HCT116 (cell line): ENCODE measurements around the gene SKA2. TPM values are rescaled to one million over a fixed set of nuclear protein-coding genes. Genes with fewer than 3 reads are reported as not detected.

ENCODE experiments used
- ATAC-seq: fragments of 200-7000 bp; cut with Tn5 transposase; 2 replicates; pipeline ENCODE4 v1.9.1; 2020; ENCODE audit warnings: mild to moderate bottlenecking, moderate library complexity
- BruUV-seq: library from RNA; stranded (reverse); fragments of 400-500 nt; replicated peaks from 2 replicates; lab custom pipeline; 2021; lab: Mats Ljungman, UMichigan
- CTCF ChIA-PET: fragments of 300-600 bp; sonication (Branson Sonifier 250); formaldehyde crosslinking; loops from one replicate; lab custom pipeline; 2021; ENCODE audit warnings: antibody characterized with exemption; lab: Charles Lee
- POLR2A ChIA-PET: fragments of 300-600, 350-600 bp; sonication (Branson Sonifier 250); formaldehyde crosslinking; loops from one replicate; lab custom pipeline; 2021; ENCODE audit warnings: antibody characterized with exemption; lab: Charles Lee
- RAD21 ChIA-PET, 2 experiments: fragments of 300-600 bp; sonication (Branson Sonifier 250); formaldehyde crosslinking; loops; one replicate each; lab custom pipeline; 2023; ENCODE audit warnings: low total read pairs in 2 of 2; ENCODE audit not compliant: uncharacterized antibody in 2 of 2, unreplicated experiment in 2 of 2, low non-redundant PET in 1 of 2; lab: Charles Lee
- DNase-seq: peaks from one replicate; pipeline ENCODE4 v3.0.0-alpha.2; 2010; ENCODE audit warnings: low read depth, low spot score
- H2AFZ ChIP-seq: fragments of 200-600 bp; shearing (Covaris generic), sonication (generic); 2 replicates; pipeline ENCODE4 v1.6.1; 2017; ENCODE audit warnings: low read depth, mixed run types, mixed read lengths, antibody characterized with exemption, low read length; ENCODE audit not compliant: poor library complexity, severe bottlenecking
- H3K27ac ChIP-seq: 2 replicates; pipeline ENCODE4 v1.5.1; 2012; ENCODE audit warnings: low read depth, low read length
- H3K27me3 ChIP-seq: fragments of 200-600 bp; sonication (generic); 2 replicates; pipeline ENCODE4 v1.6.1; 2016; ENCODE audit warnings: mixed run types, low read length, mixed read lengths; ENCODE audit not compliant: insufficient read depth
- H3K36me3 ChIP-seq, 2 experiments: fragments of 200-500 bp in 1 of 2; fragments of 200-600 bp in 1 of 2; sonication (Bioruptor generic) in 1 of 2; sonication (generic) in 1 of 2; 2 replicates each; pipeline versions ENCODE4 v1.5.1 to v1.6.1; 2014 to 2016; ENCODE audit warnings: low read length in 2 of 2, inconsistent platforms in 1 of 2, mixed read lengths in 1 of 2, mixed run types in 1 of 2; ENCODE audit not compliant: insufficient read depth in 2 of 2, control insufficient read depth in 1 of 2
- H3K4me1 ChIP-seq, 2 experiments: fragments of 200-600 bp in 1 of 2; sonication (generic) in 1 of 2; 2 replicates each; pipeline versions ENCODE4 v1.5.1 to v1.6.1; 2012 to 2017; ENCODE audit warnings: low read length in 2 of 2, inconsistent platforms in 1 of 2, mild to moderate bottlenecking in 1 of 2, mixed read lengths in 1 of 2, mixed run types in 1 of 2, moderate library complexity in 1 of 2; ENCODE audit not compliant: insufficient read depth in 2 of 2, control insufficient read depth in 1 of 2
- H3K4me2 ChIP-seq: fragments of 200-600 bp; sonication (generic); 2 replicates; pipeline ENCODE4 v1.6.1; 2017; ENCODE audit warnings: mixed run types, low read length, mixed read lengths
- H3K4me3 ChIP-seq, 2 experiments: fragments of 200-600 bp in 1 of 2; sonication (generic) in 1 of 2; replicated peaks in 1 of 2; 2 replicates each; pipeline ENCODE4 v1.5.1; 2011 to 2016; ENCODE audit warnings: low read length in 2 of 2, control low read depth in 1 of 2, low read depth in 1 of 2, mild to moderate bottlenecking in 1 of 2, mixed read lengths in 1 of 2, mixed run types in 1 of 2
- H3K79me2 ChIP-seq: fragments of 200-600 bp; sonication (generic); 2 replicates; pipeline ENCODE4 v1.6.1; 2017; ENCODE audit warnings: mild to moderate bottlenecking, mixed run types, low read length, moderate library complexity, mixed read lengths; ENCODE audit not compliant: insufficient read depth
- H3K9ac ChIP-seq: fragments of 200-600 bp; sonication (generic); 2 replicates; pipeline ENCODE4 v1.6.1; 2016; ENCODE audit warnings: low read length, mixed read lengths
- H3K9me2 ChIP-seq: fragments of 200-600 bp; sonication (generic), shearing (Covaris generic); 2 replicates; pipeline ENCODE4 v1.6.1; 2017; ENCODE audit warnings: mixed run types, mild to moderate bottlenecking, moderate library complexity; ENCODE audit not compliant: insufficient read depth
- H3K9me3 ChIP-seq, 2 experiments: fragments of 200-500 bp in 1 of 2; fragments of 200-600 bp in 1 of 2; sonication (Bioruptor generic) in 1 of 2; sonication (generic) in 1 of 2; 2 replicates each; pipeline ENCODE4 v1.6.1; 2014 to 2017; ENCODE audit warnings: low read length in 2 of 2, mixed read lengths in 2 of 2, inconsistent platforms in 1 of 2, low read depth in 1 of 2, mild to moderate bottlenecking in 1 of 2, mixed run types in 1 of 2, moderate library complexity in 1 of 2; ENCODE audit not compliant: control insufficient read depth in 1 of 2, insufficient read depth in 1 of 2
- H4K20me1 ChIP-seq: fragments of 200-600 bp; sonication (generic), shearing (Covaris generic); 2 replicates; pipeline ENCODE4 v1.6.1; 2017; ENCODE audit warnings: mixed run types, mild to moderate bottlenecking, moderate library complexity; ENCODE audit not compliant: insufficient read depth
- CBX3 ChIP-seq: IDR thresholded peaks from 2 replicates; pipeline ENCODE4 v1.6.1; 2012; ENCODE audit warnings: low read depth
- EGR1 ChIP-seq: IDR thresholded peaks from 2 replicates; pipeline ENCODE4 v1.6.1; 2012; ENCODE audit warnings: low read depth
- ELF1 ChIP-seq: IDR thresholded peaks from 2 replicates; pipeline ENCODE4 v1.6.1; 2012; ENCODE audit warnings: low read depth, borderline replicate concordance
- EZH2 ChIP-seq: fragments of 200-600 bp; sonication (generic); IDR thresholded peaks from 2 replicates; pipeline ENCODE4 v1.6.1; 2017; ENCODE audit warnings: antibody characterized with exemption, mixed run types
- EZH2phosphoT487 ChIP-seq: fragments of 200-600 bp; IDR thresholded peaks from 2 replicates; pipeline ENCODE4 v1.6.1; 2018; ENCODE audit warnings: antibody characterized with exemption, borderline replicate concordance
- FOSL1 ChIP-seq: IDR thresholded peaks from 2 replicates; pipeline ENCODE4 v1.6.1; 2012; ENCODE audit warnings: low read depth
- POLR2AphosphoS5 ChIP-seq: IDR thresholded peaks from 2 replicates; pipeline ENCODE4 v1.6.1; 2011; ENCODE audit warnings: mild to moderate bottlenecking, low read depth, low read length, moderate library complexity
- RAD21 ChIP-seq: IDR thresholded peaks from 2 replicates; pipeline ENCODE4 v1.6.1; 2012; ENCODE audit warnings: low read depth, mild to moderate bottlenecking
- SIN3A ChIP-seq: IDR thresholded peaks from 2 replicates; pipeline ENCODE4 v1.6.1; 2012; ENCODE audit warnings: low read depth
- SP1 ChIP-seq: IDR thresholded peaks from 2 replicates; pipeline ENCODE4 v1.6.1; 2012; ENCODE audit warnings: low read depth
- SRF ChIP-seq: IDR thresholded peaks from 2 replicates; pipeline ENCODE4 v1.6.1; 2012; ENCODE audit warnings: low read depth
- YY1 ChIP-seq: IDR thresholded peaks from 2 replicates; pipeline ENCODE4 v1.6.1; 2011; ENCODE audit warnings: low read length, low read depth, moderate library complexity, mild to moderate bottlenecking; ENCODE audit not compliant: insufficient replicate concordance; ENCODE audit errors: extremely low read depth
- ZNF274 ChIP-seq: fragments of 200-500 bp; sonication (Bioruptor generic); IDR thresholded peaks from 2 replicates; pipeline ENCODE4 v1.6.1; 2014; ENCODE audit warnings: mild to moderate bottlenecking, low read depth, low read length, inconsistent platforms
- intact Hi-C: fragments of 100-400 bp; cut with micrococcal nuclease; formaldehyde crosslinking; loops from 2 replicates; pipeline ENCODE4 v1.10.0; 2022
- total RNA-seq: library from RNA; stranded (reverse); gene quantifications from one replicate; pipeline ENCODE4 v1.2.1, GENCODE V29; 2021; ENCODE audit not compliant: unreplicated experiment
- TF ChIP-seq, protein P1 (sequence below): IDR thresholded peaks from 2 replicates; pipeline ENCODE4 v1.6.1; 2012; ENCODE audit warnings: low read depth
- TF ChIP-seq, protein P2 (sequence below), 3 experiments: fragments of 200-600 bp in 1 of 3; sonication (generic) in 1 of 3; IDR thresholded peaks in 2 of 3; conservative IDR thresholded peaks in 1 of 3; 2 replicates each; pipeline ENCODE4 v1.5.1; 2012 to 2017; ENCODE audit warnings: low read depth in 2 of 3, low read length in 2 of 3, antibody characterized with exemption in 1 of 3, borderline replicate concordance in 1 of 3, control low read depth in 1 of 3, mild to moderate bottlenecking in 1 of 3, mixed read lengths in 1 of 3, mixed run types in 1 of 3, moderate library complexity in 1 of 3; ENCODE audit not compliant: insufficient read depth in 1 of 3

The SKA2 gene
- total RNA-seq, 1 experiment from 2014 or later: 72.8 TPM

DNA sequence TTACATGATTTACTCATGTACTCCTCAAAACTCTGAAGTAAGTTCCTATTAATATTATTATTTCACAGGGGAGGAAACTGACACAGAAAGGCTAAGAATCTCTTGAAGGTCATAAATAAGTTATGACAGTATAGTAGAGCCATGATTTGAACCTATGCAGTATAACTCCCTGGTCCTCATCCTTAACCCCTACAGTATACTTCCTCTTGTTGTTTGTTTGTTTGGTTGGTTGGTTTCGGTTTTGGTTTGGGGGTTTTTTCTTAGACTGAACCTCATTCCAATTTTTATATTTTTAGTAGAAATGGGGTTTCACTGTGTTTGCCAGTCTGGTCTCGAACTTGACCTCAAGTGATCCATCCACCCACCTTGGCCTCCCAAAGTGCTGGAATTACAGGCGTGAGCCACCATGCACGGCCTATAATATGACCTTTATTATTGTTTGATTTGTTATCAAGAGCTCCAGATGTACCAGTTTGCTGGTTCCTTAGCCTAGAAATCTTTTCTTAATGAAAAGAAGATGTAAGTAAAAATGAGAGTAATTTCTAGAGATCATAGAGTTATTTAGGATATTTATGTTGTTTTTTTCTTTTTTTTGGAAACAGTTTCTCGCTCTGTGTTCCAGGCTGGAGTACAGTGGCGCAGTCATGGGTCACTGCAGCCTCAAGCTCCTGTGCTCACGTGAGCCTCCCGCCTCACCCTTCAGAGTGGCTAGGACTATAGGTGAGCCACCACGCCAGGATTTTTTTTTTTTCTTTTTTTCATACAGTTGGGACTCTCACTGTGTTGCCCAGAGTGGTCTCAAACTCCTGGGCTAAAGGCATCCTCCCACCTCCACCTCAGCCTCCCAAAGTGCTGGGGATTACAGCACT lies 5.4 kb upstream of the SKA2 start:
- CTCF ChIA-PET: no interaction called here
- RAD21 ChIA-PET: no interaction called here
- H3K9me3 ChIP-seq: no peaks in the 10 kb centered on the region
- peaks cover 96% of the 10 kb centered on the region for H3K79me2 ChIP-seq
- BruUV-seq: no TSS peak
- H3K4me2 ChIP-seq: no peak overlapping the region
- no peaks in the 10 kb centered on the region for H3K9me2 ChIP-seq
- no peak overlapping the region for H3K9ac ChIP-seq
- no peaks in the 10 kb centered on the region for H4K20me1 ChIP-seq
- TF ChIP-seq SP1 (no peak), POLR2AphosphoS5 (no peak), YY1 (no peak), ZNF274 (no peak), EZH2phosphoT487 (no peak), SRF (no peak), ELF1 (no peak), FOSL1 (no peak), RAD21 (no peak), EZH2 (no peak), EGR1 (no peak), CBX3 (no peak), SIN3A (no peak)
- TF ChIP-seq, protein P1, sequence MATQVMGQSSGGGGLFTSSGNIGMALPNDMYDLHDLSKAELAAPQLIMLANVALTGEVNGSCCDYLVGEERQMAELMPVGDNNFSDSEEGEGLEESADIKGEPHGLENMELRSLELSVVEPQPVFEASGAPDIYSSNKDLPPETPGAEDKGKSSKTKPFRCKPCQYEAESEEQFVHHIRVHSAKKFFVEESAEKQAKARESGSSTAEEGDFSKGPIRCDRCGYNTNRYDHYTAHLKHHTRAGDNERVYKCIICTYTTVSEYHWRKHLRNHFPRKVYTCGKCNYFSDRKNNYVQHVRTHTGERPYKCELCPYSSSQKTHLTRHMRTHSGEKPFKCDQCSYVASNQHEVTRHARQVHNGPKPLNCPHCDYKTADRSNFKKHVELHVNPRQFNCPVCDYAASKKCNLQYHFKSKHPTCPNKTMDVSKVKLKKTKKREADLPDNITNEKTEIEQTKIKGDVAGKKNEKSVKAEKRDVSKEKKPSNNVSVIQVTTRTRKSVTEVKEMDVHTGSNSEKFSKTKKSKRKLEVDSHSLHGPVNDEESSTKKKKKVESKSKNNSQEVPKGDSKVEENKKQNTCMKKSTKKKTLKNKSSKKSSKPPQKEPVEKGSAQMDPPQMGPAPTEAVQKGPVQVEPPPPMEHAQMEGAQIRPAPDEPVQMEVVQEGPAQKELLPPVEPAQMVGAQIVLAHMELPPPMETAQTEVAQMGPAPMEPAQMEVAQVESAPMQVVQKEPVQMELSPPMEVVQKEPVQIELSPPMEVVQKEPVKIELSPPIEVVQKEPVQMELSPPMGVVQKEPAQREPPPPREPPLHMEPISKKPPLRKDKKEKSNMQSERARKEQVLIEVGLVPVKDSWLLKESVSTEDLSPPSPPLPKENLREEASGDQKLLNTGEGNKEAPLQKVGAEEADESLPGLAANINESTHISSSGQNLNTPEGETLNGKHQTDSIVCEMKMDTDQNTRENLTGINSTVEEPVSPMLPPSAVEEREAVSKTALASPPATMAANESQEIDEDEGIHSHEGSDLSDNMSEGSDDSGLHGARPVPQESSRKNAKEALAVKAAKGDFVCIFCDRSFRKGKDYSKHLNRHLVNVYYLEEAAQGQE: no peak
- TF ChIP-seq, protein P2, sequence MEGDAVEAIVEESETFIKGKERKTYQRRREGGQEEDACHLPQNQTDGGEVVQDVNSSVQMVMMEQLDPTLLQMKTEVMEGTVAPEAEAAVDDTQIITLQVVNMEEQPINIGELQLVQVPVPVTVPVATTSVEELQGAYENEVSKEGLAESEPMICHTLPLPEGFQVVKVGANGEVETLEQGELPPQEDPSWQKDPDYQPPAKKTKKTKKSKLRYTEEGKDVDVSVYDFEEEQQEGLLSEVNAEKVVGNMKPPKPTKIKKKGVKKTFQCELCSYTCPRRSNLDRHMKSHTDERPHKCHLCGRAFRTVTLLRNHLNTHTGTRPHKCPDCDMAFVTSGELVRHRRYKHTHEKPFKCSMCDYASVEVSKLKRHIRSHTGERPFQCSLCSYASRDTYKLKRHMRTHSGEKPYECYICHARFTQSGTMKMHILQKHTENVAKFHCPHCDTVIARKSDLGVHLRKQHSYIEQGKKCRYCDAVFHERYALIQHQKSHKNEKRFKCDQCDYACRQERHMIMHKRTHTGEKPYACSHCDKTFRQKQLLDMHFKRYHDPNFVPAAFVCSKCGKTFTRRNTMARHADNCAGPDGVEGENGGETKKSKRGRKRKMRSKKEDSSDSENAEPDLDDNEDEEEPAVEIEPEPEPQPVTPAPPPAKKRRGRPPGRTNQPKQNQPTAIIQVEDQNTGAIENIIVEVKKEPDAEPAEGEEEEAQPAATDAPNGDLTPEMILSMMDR (IDR thresholded peaks at IDR 0.05 in 2 of 3, conservative IDR thresholded peaks at IDR 0.05 in 1 of 3; ENCODE audit: borderline replicate concordance in 1 of 3, insufficient read depth in 1 of 3, low read depth in 2 of 3, low read length in 2 of 3): no peak
- no peak overlapping the region for H2AFZ ChIP-seq
- no peaks in the 10 kb centered on the region for H3K36me3 ChIP-seq
- no peak overlapping the region for H3K4me3 ChIP-seq
- no peak for ATAC-seq
- DNase-seq: no peak
- intact Hi-C loops: no loop called here
- H3K27me3 ChIP-seq: no peaks in the 10 kb centered on the region
- H3K27ac ChIP-seq: no peak overlapping the region
- peaks cover 24 to 36% of the 10 kb centered on the region in 2 experiments for H3K4me1 ChIP-seq
- POLR2A ChIA-PET: no interaction called here
